Memory B cell (primary cell): ENCODE measurements around the gene RUNX2.
A peak's percentile ranks its signal among the peaks of the same experiment; 100 is the strongest.
"Not testable (repeated sequence)": the region's sequence is repeated elsewhere in the genome, so short reads cannot be mapped to it uniquely, and the experiment has no call there.

Experiments used
- ATAC-seq: fragments of 150-1000 bp; cut with Tn5 transposase; 2 replicates; pipeline ENCODE4 v1.10.0; 2021; ENCODE audit warnings: low read depth, mild to moderate bottlenecking, moderate library complexity
- DNase-seq, 2 donors: peaks; one replicate each; pipeline ENCODE4 v3.0.0; 2022; ENCODE audit warnings: low spot score in 2 of 2
- H3K27ac Mint-ChIP-seq: one replicate; pipeline ENCODE4 v1.8.0; 2022; ENCODE audit warnings: mild to moderate bottlenecking, moderate library complexity, mixed read lengths
- H3K27me3 Mint-ChIP-seq: one replicate; pipeline ENCODE4 v1.8.0; 2022; ENCODE audit warnings: mixed read lengths
- H3K36me3 Mint-ChIP-seq: one replicate; pipeline ENCODE4 v1.8.0; 2022; ENCODE audit warnings: mild to moderate bottlenecking, mixed read lengths
- H3K4me1 Mint-ChIP-seq: one replicate; pipeline ENCODE4 v1.8.0; 2022; ENCODE audit warnings: mixed read lengths
- H3K4me3 Mint-ChIP-seq: one replicate; pipeline ENCODE4 v1.8.0; 2022; ENCODE audit warnings: mild to moderate bottlenecking, moderate library complexity, mixed read lengths
- H3K9me3 Mint-ChIP-seq: one replicate; pipeline ENCODE4 v1.8.0; 2022; ENCODE audit warnings: mixed read lengths

Gene RUNX2

DNA sequence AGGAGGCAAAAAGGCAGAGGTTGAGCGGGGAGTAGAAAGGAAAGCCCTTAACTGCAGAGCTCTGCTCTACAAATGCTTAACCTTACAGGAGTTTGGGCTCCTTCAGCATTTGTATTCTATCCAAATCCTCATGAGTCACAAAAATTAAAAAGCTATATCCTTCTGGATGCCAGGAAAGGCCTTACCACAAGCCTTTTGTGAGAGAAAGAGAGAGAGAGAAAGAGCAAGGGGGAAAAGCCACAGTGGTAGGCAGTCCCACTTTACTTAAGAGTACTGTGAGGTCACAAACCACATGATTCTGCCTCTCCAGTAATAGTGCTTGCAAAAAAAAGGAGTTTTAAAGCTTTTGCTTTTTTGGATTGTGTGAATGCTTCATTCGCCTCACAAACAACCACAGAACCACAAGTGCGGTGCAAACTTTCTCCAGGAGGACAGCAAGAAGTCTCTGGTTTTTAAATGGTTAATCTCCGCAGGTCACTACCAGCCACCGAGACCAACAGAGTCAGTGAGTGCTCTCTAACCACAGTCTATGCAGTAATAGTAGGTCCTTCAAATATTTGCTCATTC, at the start of gene RUNX2:
TSS of gene RUNX2 (plus strand) at position 375 of the 567 bp plus-strand sequence. CDS start 397 bp downstream, outside the sequence.
- H3K9me3 Mint-ChIP-seq: no peaks in the 10 kb centered on the region
- H3K27ac Mint-ChIP-seq: no peak within 1 kb of the TSS
- peaks cover 5% of the 10 kb centered on the region for H3K36me3 Mint-ChIP-seq
- ATAC-seq (no peak), DNase-seq (no peak)
- H3K4me1 Mint-ChIP-seq: peaks cover 8% of the 10 kb centered on the region
- H3K4me3 Mint-ChIP-seq: no peak within 1 kb of the TSS
- H3K27me3 Mint-ChIP-seq: no peaks in the 10 kb centered on the region

GRCh38 chr6:45278367-45278766, 49.8 kb upstream of the RUNX2 start:
- peaks cover 18% of the 10 kb centered on the region for H3K36me3 Mint-ChIP-seq
- no peak overlapping the region for H3K27ac Mint-ChIP-seq
- ATAC-seq (no peak), DNase-seq (no peak)
- no peaks in the 10 kb centered on the region for H3K27me3 Mint-ChIP-seq
- H3K4me1 Mint-ChIP-seq: no peaks in the 10 kb centered on the region
- H3K9me3 Mint-ChIP-seq: peaks cover 3% of the 10 kb centered on the region
- no peak overlapping the region for H3K4me3 Mint-ChIP-seq

DNA sequence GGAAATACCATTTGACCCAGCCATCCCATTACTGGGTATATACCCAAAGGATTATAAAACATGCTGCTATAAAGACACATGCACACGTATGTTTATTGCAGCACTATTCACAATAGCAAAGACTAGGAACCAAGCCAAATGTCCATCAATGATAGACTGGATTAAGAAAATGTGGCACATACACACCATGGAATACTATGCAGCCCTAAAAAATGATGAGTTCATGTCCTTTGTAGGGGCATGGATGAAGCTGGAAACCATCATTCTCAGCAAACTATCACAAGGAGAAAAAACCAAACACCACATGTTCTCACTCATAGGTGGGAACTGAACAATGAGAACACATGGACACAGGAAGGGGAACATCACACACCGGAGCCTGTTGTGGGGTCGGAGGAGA, 41.4 kb upstream of the RUNX2 start:
- H3K27me3 Mint-ChIP-seq, DNase-seq, H3K9me3 Mint-ChIP-seq, H3K4me3 Mint-ChIP-seq, H3K27ac Mint-ChIP-seq, H3K4me1 Mint-ChIP-seq, ATAC-seq: not testable (repeated sequence)
- H3K36me3 Mint-ChIP-seq: peaks cover 21% of the 10 kb centered on the region

DNA sequence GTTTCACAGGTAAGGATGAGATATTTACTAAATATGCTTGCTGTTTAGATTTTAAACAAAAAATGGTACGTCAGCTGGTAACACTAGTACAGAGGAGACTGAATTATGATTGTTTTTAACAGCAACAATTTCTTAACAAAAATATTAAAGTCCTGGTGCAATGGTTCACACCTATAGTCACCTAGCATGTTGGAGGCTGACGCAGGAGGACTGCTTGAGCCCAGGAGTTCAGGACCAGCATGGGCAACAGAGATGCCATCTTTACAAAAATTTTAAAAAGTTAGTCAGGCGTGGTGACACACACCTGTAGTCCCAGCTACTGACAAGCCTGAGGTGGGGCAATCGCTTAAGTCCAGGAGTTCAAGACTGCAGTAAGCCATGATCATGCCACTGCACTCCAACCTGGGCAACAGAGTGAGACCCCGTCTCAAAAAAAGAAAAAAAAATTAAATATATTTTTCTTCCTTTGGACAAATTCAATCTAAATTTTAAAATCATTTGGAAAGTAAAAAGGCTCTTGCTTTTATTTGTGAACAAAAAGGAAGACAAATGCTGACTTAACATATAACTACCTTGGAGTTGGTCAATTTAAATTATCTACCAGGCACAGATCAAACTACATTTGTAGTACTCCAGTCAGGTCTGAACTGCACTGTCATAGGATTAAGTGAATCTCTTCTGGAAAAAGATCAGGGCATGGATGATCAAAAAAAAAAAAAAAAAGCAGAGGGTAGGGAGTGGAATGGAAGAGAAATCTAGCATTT, 38.2 kb upstream of the RUNX2 start:
- Mint-ChIP-seq H3K9me3 (peaks cover 7% of the 10 kb centered on the region), H3K4me1 (peaks cover 9% of the 10 kb centered on the region), H3K4me3 (no peak overlapping the region), H3K36me3 (peaks cover 6% of the 10 kb centered on the region), H3K27ac (no peak overlapping the region), H3K27me3 (no peaks in the 10 kb centered on the region)
- DNase-seq (no peak), ATAC-seq (no peak)

- ATAC-seq: no peak
- H3K4me1 Mint-ChIP-seq: peaks cover 9% of the 10 kb centered on the region
- DNase-seq: no peak
- no peak overlapping the region for H3K27ac Mint-ChIP-seq
- peaks cover 6% of the 10 kb centered on the region for H3K36me3 Mint-ChIP-seq
- peaks cover 4% of the 10 kb centered on the region for H3K9me3 Mint-ChIP-seq
- H3K27me3 Mint-ChIP-seq: no peaks in the 10 kb centered on the region
- H3K4me3 Mint-ChIP-seq: no peak overlapping the region
Observed at GRCh38 chr6:45293306-45293705, 34.8 kb upstream of the RUNX2 start.

- not testable (repeated sequence) for H3K27ac Mint-ChIP-seq, H3K27me3 Mint-ChIP-seq, H3K4me3 Mint-ChIP-seq, DNase-seq, H3K36me3 Mint-ChIP-seq, H3K9me3 Mint-ChIP-seq, H3K4me1 Mint-ChIP-seq
- ATAC-seq: peak; percentile 31
Observed at GRCh38 chr6:45294065-45294701, 33.9 kb upstream of the RUNX2 start.

DNA sequence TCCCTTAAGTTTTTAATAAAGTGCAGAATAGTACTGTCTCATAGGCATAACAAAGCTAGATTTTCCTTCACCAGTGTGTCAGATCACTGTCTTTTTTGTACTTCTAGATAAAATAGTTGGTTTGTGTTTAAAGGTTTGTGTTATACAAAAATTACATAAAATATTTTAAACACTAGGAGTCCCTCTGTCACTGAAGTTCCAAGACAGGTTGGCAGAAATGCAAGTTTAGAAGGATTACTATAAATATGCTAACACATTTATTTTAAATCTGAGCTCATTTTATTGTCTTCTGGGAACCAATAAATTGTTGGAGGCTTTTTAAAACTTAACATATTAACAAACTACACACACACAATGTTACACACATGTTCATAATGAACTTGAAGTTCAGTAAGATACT, 30.8 kb upstream of the RUNX2 start:
- DNase-seq (no peak), ATAC-seq (no peak)
- H3K4me1 Mint-ChIP-seq: peaks cover 11% of the 10 kb centered on the region
- H3K9me3 Mint-ChIP-seq: peaks cover 1% of the 10 kb centered on the region
- no peak overlapping the region for H3K4me3 Mint-ChIP-seq
- H3K36me3 Mint-ChIP-seq: no peaks in the 10 kb centered on the region
- no peak overlapping the region for H3K27ac Mint-ChIP-seq
- H3K27me3 Mint-ChIP-seq: no peaks in the 10 kb centered on the region

GRCh38 chr6:45299096-45299581, 29.0 kb upstream of the RUNX2 start:
- no peak overlapping the region for H3K4me3 Mint-ChIP-seq
- H3K36me3 Mint-ChIP-seq: peaks cover 6% of the 10 kb centered on the region
- DNase-seq: no peak
- no peaks in the 10 kb centered on the region for H3K27me3 Mint-ChIP-seq
- H3K9me3 Mint-ChIP-seq: peaks cover 7% of the 10 kb centered on the region
- H3K27ac Mint-ChIP-seq: no peak overlapping the region
- H3K4me1 Mint-ChIP-seq: peaks cover 4% of the 10 kb centered on the region
- no peak for ATAC-seq

DNA sequence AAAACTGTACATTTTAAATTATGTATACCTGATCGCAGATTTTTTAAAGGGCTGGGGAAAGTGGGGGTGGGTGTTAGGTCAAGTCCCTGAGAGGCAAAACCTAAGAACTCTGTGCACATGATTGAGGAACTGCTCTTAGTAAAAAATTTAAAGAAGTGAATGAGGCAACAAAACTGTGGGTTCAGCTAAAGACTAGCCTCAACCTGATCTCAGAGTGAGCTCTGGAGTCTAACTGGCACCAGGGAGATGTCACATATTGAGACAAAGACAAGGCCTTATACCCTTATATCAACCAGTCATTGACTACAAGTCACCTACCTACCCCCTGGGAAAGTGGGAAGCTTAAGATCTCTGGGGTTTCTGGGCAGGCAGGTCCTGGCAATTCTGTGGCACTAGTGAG, 27.4 kb upstream of the RUNX2 start:
- Mint-ChIP-seq H3K4me1 (peaks cover 2% of the 10 kb centered on the region), H3K4me3 (no peak overlapping the region), H3K27me3 (no peaks in the 10 kb centered on the region), H3K27ac (no peak overlapping the region), H3K9me3 (peaks cover 7% of the 10 kb centered on the region), H3K36me3 (peaks cover 6% of the 10 kb centered on the region)
- DNase-seq (no peak), ATAC-seq (no peak)

- H3K9me3 Mint-ChIP-seq: peaks cover 7% of the 10 kb centered on the region
- peaks cover 2% of the 10 kb centered on the region for H3K4me1 Mint-ChIP-seq
- DNase-seq (no peak), ATAC-seq (no peak)
- H3K27ac Mint-ChIP-seq: no peak overlapping the region
- no peaks in the 10 kb centered on the region for H3K27me3 Mint-ChIP-seq
- H3K36me3 Mint-ChIP-seq: peaks cover 13% of the 10 kb centered on the region
- H3K4me3 Mint-ChIP-seq: no peak overlapping the region
Observed at GRCh38 chr6:45301348-45302142, 26.6 kb upstream of the RUNX2 start.

GRCh38 chr6:45302832-45303231, 25.3 kb upstream of the RUNX2 start:
- no peak overlapping the region for H3K27ac Mint-ChIP-seq
- peaks cover 7% of the 10 kb centered on the region for H3K9me3 Mint-ChIP-seq
- no peaks in the 10 kb centered on the region for H3K27me3 Mint-ChIP-seq
- no peak overlapping the region for H3K4me3 Mint-ChIP-seq
- ATAC-seq: no peak
- peaks cover 18% of the 10 kb centered on the region for H3K36me3 Mint-ChIP-seq
- H3K4me1 Mint-ChIP-seq: peaks cover 2% of the 10 kb centered on the region
- DNase-seq: no peak

- no peak overlapping the region for H3K27ac Mint-ChIP-seq
- peaks cover 28% of the 10 kb centered on the region for H3K36me3 Mint-ChIP-seq
- no peak for ATAC-seq
- H3K4me3 Mint-ChIP-seq: no peak overlapping the region
- peaks cover 10% of the 10 kb centered on the region for H3K9me3 Mint-ChIP-seq
- H3K4me1 Mint-ChIP-seq: peaks cover 12% of the 10 kb centered on the region
- H3K27me3 Mint-ChIP-seq: no peaks in the 10 kb centered on the region
- DNase-seq: no peak
Observed at GRCh38 chr6:45305546-45305945, 22.6 kb upstream of the RUNX2 start.

GRCh38 chr6:45310118-45310788, 17.9 kb upstream of the RUNX2 start:
- Mint-ChIP-seq H3K27ac (no peak overlapping the region), H3K9me3 (peaks cover 5% of the 10 kb centered on the region), H3K4me1 (peaks cover 24% of the 10 kb centered on the region), H3K27me3 (no peaks in the 10 kb centered on the region), H3K4me3 (peak overlapping the region; percentile 9), H3K36me3 (peaks cover 34% of the 10 kb centered on the region)
- DNase-seq (no peak), ATAC-seq (peak; percentile 14)
